GM12864 (cell line): ENCODE measurements around the gene GPATCH8.
"Not testable (repeated sequence)": the region's sequence is repeated elsewhere in the genome, so short reads cannot be mapped to it uniquely, and the experiment has no call there.

Experiments used
- DNase-seq: peaks from one replicate; pipeline ENCODE4 v3.0.0-alpha.2; 2011; ENCODE audit warnings: low read depth
- H3K4me3 ChIP-seq: 2 replicates; pipeline ENCODE4 v1.5.1; 2011; ENCODE audit warnings: mild to moderate bottlenecking, low read depth, low read length, control low read depth
- TF ChIP-seq, protein P1 (sequence below): IDR thresholded peaks from 2 replicates; pipeline ENCODE4 v1.5.1; 2011; ENCODE audit warnings: low read depth, mild to moderate bottlenecking, moderate library complexity, low read length, control low read depth, inconsistent platforms; ENCODE audit errors: missing control alignments

GPATCH8 gene

DNA sequence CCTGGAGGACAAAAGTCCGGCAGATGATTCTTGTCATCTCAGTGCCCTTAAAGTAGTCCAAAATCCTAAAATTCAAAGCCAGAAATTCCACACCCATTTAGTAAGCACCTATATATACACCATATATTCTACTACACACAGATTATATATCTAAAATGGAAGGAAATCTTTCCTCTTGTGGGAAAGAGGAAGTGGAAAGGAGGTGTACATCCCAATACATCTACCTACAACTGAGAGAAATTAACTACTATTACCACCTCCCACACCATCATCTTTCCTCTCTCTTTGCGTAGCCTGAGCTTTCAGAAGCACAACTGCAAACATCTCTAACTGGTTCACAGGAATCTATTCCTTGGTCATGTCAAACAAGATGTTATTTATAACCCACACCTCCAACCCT, 108.4 kb downstream of the GPATCH8 start:
- no peak overlapping the region for H3K4me3 ChIP-seq
- DNase-seq, result no peak
- TF ChIP-seq, protein P1, sequence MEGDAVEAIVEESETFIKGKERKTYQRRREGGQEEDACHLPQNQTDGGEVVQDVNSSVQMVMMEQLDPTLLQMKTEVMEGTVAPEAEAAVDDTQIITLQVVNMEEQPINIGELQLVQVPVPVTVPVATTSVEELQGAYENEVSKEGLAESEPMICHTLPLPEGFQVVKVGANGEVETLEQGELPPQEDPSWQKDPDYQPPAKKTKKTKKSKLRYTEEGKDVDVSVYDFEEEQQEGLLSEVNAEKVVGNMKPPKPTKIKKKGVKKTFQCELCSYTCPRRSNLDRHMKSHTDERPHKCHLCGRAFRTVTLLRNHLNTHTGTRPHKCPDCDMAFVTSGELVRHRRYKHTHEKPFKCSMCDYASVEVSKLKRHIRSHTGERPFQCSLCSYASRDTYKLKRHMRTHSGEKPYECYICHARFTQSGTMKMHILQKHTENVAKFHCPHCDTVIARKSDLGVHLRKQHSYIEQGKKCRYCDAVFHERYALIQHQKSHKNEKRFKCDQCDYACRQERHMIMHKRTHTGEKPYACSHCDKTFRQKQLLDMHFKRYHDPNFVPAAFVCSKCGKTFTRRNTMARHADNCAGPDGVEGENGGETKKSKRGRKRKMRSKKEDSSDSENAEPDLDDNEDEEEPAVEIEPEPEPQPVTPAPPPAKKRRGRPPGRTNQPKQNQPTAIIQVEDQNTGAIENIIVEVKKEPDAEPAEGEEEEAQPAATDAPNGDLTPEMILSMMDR, result no peak

DNA sequence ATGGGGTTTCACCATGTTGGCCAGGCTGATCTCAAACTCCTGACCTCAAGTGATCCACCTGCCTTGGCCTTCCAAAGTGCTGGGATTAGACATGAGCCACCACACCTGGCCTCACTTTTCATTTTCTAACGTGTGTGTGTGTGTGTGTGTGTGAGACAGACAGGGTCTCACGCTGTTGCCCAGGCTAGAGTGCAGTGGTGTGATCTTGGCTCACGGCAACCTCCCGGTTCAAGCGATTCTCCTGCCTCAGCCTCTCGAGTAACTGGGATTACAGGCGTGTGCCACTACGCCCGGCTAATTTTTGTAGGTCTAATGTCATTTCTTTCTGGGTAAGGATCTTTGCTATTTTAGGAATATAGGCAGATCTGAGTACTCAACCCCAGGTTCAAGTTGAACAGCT, 109.1 kb downstream of the GPATCH8 start:
- not testable (repeated sequence) for H3K4me3 ChIP-seq

DNA sequence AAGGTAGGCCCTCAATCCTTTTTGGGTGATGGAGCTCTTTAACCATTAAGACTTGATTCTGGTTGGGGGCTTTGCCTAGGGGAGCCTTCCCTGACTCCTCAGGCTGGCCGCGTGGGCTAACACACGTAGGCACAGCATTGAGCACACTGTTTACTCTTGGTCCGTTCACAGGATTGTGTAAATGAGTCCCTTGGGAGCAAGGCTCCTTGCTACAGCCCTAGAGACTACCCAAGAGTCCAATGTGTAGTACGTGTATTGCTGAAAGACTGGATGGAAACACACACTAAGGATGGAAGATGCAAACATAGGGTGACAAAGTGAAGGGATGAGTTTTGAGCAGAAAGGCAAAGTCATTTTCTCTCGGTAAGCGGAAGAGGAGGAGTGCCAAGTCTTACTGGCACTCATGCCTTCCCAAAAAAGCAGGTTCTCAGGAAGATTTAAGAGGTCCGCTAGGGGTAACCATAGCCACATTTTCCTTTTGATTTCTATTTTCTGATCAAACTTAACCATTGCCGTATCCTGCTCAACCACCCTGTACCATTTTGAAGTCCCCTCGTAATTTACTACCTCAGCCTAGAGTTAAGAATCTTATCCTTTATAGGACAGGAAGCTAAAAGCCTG, 112.8 kb downstream of the GPATCH8 start:
- no peak overlapping the region for H3K4me3 ChIP-seq
- TF ChIP-seq, protein P1, result no peak
- DNase-seq, result no peak

More for the DNA sequence above, 109.1 kb downstream of the GPATCH8 start:
- DNase-seq, result not testable (repeated sequence)

DNA sequence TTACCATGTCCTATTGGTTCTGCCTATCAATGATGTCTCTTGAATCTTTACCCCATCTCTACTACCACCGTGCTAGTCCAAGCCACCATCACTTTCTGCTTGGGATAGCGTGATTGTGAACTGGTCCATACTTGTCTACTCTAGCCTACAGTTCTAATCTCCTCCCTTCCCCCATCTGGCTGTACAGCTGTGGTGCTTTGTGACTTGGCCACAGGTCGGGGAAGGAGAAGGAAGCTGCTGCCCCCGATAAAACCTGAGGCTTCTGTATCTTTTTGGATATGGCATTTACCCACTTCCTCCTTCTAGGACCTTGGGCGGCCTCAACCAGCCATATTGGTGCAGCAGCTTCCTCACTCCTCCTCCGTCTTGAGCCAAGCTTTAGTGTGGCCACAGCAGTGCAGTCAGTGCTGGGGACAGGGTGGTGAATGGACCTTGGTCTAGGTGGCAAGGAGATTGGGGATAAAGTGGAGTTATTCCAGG, 113.4 kb downstream of the GPATCH8 start:
- H3K4me3 ChIP-seq, result no peak overlapping the region
- TF ChIP-seq, protein P1, result no peak
- DNase-seq, result no peak

DNA sequence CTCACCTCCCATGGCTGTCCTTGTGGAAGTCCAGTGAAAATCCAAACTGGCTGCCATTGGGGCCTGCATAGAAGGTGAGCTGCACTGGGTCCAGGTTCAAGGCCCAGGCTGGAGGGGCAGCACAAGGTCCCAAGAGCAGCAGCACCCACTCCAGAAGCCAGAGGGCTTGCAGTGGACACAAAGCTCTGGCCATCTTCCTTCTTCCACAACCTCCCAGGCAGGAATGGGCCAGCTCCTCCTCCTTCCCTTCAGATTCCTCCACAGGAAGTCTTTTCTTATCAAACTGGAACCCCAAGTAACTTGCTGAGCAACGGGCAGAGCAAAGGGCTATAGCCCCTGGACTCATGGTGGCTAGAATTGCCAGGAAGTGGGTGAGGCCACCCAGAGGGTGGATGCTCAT, 113.9 kb downstream of the GPATCH8 start, which contains the start of gene ITGA2B:
Gene ITGA2B, minus strand, starts transcription at position 369 of the 400 bp plus-strand sequence. Its CDS starts 176 bp downstream, at position 193.
- TF ChIP-seq, protein P1, result no peak
- no peak within 1 kb of the TSS for H3K4me3 ChIP-seq
- DNase-seq, result no peak

DNA sequence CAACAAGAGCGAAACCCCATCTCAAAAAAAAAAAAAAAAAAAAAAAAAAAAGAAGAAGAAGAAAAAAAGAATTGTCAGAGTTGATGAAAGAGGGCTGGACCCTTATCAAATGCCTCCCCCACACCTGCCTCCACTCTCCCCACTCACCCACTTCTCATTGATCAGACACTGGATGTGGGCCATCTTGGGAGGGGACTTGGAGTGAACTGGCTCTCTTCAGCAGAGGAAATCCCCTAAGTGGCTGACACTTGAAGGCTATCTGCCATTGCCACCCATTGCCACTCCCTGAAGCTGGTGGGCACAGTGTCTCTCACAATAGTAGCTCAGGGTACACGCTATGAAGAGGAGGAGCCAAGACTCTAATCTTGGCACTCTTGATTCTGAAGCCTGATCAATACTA, 115.4 kb downstream of the GPATCH8 start:
- no peak overlapping the region for H3K4me3 ChIP-seq
- TF ChIP-seq, protein P1, result no peak
- DNase-seq, result no peak

DNA sequence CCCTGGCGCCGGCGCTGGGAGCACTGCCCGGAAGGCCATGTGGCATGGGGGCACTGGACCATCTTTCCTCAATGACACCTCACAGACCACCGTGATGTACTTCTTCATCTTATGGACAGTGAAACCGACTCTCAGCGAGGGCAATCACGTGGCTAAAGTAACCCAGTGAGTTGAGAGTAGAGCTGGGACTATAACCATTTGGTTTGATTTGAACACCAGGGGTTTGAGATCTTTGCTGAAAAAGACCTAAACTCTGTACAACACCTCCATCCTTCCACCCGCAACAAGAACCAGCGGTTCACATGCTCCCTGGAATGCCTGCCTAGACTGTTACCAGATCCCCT, 117.1 kb downstream of the GPATCH8 start:
- H3K4me3 ChIP-seq, result no peak overlapping the region
- TF ChIP-seq, protein P1, result no peak
- DNase-seq, result no peak
